SH-SY5Y (cell line): ENCODE data around the gene IGF2R.

Experiments used
- GATA2 ChIP-seq: IDR thresholded peaks from 2 replicates; pipeline ENCODE4 v1.6.1; 2011; ENCODE audit warnings: mild to moderate bottlenecking, low read depth, low read length
- GATA3 ChIP-seq: IDR thresholded peaks from 2 replicates; pipeline ENCODE4 v1.6.1; 2011; ENCODE audit warnings: low read depth, mild to moderate bottlenecking, low read length, moderate library complexity

DNA sequence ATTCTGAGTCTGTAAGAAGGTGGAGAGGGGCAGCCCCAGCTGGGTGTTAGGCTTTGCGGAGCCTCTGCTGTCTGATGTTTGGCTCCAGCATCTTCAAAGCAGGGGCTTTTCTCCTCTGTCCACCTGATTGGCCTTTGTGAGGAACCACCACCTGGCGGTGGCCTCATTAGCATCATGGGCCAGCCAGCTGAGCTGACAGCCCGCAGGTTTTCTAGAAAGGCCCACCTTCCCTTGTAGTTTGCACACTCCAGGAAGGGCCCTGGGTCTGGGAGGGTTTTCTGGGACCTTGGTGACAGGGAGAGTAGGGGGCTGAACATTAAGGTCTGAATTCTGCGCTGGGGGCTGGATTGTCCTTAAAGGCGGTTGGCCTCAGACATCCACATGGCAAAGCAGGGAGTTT, 11.6 kb downstream of the IGF2R start:
- TF ChIP-seq GATA2, result no peak
- no peak for TF ChIP-seq GATA3
